GM18909 (cell line): ENCODE measurements around the gene NLRP3.
"Not testable (repeated sequence)": the region's sequence is repeated elsewhere in the genome, so short reads cannot be mapped to it uniquely, and the experiment has no call there.

Experiments
- ATAC-seq: cut with Tn5 transposase; IDR thresholded peaks from one replicate; pipeline ENCODE4 v1.9.1; 2021; ENCODE audit warnings: mild to moderate bottlenecking; ENCODE audit not compliant: unreplicated experiment, poor library complexity

Gene NLRP3

DNA sequence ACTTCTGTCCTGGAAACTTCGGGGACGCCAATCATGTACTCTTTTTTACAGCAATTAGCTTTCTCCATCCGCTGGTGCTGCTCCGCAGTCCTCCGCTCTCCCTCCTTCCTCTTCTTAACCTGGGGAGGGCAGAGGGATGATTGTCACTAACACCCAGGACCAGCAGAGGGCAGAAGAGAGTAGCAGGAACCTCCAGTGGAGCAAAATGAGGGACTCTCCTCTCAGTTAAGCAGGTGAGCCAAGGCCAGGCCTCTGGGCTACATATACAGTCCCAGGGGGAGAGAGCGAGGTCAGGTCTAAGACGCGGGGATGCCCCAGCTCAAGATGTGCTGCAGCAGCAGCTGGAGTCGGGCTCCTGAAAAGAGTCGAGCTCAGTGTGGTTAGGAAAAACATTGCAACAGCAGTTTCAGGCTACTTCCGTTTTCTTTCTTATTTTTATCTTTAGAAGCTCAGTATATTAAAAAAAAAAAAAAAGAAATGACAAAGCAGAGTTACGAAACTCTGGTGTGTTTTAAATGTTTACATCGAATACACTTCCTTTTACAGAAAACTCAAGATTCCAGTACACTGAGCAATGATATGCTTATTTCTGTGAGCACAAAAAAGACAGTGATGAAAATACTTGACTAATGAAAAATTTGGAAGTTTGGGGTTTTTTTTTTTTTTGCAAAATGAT lies 25.7 kb upstream of the NLRP3 start:
- peak; percentile 100 for ATAC-seq

DNA sequence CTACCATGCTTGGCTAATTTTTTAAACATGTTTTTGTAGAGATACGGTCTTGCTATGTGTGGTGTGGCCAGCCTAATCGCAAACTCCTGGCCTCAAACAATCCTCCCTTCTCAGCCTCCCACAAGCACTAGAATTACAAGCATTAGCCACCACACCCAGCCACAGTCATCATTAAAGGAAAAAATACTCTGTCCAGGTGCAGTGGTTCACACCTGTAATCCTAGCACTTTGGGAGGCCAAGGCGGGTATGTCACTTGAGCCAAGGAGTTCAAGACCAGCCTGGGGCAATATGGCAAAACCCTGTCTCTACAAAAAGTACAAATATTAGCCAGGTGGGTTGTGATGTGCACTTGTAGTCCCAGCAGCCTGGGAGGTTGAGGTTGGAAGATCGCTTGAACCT lies 25.0 kb upstream of the NLRP3 start:
- no peak for ATAC-seq

DNA sequence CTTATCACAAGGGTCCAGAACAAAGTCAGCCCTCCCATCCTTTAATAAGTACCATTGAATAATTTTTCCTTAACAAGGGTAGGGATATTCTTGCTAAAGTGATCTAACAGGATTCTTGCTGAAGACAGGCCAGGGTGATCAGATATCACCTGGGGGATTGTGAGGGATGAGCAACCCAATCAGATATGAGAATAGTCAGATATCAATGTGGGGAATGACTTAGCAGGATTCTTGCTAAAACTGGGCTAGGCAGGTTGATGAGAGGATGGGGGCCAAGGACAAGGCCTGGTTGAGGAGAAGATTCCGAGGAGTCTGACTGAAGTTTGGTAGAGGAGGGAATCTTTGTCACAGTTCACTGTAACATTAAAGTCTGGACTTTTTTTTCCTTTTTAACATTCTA lies 23.9 kb upstream of the NLRP3 start:
- no peak for ATAC-seq

DNA sequence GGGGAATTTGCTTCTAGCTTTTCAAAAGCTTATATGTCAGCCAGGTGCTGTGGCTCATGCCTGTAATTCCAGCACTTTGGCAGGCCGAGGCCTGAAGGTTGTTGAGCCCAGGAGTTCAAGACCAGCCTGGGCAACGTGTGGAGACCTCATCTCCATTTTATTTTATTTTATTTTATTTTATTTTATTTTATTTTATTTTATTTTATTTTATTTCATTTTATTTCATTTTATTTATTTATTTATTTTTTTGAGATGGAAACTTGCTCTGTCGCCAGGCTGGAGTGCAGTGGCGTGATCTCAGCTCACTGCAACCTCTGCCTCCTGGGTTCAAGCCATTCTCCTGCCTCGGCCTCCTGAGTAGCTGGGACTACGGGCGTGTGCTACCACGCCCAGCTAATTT lies 20.9 kb upstream of the NLRP3 start:
- not testable (repeated sequence) for ATAC-seq

DNA sequence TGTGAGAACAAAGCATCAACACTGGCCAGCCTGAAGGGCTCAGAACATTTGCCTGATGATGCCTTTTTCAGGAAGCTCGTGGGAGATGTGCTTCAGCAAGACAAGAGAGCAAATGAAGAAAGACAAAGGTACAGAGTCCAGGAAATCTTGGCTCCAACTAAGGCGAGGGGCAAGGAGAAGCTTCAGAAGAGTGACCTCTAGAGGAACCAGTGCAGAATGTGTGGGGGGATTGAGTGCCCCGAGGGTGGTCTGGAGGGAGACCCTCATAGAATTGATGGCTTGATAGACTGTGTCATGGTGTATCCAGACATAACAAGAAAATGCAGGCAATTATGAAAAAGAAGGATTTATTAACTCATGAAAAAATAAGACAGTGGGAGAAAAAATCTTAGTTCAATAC lies 15.3 kb upstream of the NLRP3 start:
- no peak for ATAC-seq

DNA sequence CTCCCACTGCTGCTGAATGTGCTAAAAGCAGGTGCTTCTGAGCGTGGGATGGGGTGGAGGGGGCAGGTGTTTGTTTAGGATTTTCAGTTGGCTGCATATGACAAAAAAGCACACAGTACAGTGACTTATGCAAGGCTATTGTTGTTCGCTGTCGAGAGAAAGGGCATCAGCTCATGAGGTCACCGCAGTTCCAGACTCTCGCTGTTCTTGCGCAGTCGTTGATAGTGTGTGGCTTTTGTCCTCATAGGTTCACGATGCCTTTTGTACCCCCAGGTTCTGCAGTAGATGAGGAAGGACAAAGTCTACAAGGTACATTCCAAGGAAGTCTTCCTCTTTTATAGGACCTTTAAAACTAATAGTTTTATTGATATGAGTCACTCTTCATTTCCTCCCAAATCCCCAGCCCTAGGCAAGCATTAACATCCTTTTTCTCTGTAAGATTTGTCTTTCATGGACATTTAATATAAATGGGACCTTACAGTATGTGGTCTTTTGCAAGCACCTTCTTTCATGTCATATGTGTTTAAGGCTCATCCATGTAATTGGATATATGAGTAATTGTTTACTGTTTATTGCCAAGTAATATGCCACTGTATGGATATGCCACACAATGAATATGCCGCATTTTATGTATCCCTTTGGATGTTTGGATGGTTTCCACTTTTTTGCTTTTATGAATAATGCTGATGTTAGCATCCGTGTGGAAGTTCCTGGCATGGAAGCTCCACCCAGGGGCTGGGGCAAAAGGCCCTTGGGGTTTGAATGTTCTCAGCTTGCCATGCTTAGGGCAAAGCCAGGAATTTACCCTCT lies 14.5 kb upstream of the NLRP3 start:
- no peak for ATAC-seq

DNA sequence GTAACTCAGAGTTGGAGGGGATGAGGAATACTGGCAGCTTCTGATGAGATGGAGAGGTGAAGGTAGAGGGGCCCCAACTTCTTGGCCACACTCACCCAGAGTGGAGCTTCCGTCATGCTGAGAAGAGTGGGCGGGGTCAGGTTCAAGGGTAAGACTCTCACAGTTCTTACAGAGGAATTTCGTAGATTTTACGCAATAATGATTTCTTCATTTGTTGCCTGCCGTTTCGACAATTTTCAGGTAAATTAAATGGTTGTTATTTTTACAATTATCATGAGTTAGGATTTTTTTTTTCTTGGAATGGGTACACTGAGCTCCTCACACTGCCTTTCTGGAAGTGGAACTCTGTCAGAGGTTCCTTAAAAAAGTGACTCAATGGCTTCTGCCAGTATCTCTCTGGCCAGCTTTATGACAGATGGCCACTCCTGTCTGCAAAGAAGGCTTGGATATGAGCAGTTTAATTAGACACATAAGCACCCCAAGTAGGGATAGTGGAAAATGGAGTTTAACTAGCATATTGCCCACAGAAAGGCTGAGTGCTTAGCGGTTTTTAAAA lies 13.8 kb upstream of the NLRP3 start:
- no peak for ATAC-seq

DNA sequence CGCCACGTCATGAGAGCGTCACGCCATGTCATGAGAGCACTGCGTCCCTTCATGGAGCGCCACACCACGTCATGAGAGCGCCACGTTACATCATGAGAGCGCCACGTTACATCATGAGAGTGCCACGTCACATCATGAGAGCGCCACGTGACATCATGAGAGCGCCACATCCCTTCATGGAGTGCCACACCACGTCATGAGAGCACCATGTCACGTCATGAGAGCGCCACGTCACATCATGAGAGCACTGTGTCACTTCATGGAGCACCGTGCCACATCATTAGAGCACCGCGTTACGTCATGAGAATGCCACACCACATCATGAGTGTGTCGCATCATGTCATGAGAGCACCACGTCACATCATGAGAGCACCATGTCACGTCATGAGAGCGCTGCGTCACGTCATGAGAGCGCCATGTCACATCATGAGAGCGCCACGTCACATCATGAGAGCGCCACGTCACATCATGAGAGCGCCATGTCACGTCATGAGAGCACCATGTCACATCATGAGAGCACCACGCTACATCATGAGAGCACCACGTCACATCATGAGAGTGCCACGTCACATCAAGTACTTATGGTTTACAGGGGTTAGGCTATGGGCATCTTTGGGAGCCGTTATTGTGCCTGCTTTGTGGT lies 9.8 kb upstream of the NLRP3 start:
- ATAC-seq: no peak

DNA sequence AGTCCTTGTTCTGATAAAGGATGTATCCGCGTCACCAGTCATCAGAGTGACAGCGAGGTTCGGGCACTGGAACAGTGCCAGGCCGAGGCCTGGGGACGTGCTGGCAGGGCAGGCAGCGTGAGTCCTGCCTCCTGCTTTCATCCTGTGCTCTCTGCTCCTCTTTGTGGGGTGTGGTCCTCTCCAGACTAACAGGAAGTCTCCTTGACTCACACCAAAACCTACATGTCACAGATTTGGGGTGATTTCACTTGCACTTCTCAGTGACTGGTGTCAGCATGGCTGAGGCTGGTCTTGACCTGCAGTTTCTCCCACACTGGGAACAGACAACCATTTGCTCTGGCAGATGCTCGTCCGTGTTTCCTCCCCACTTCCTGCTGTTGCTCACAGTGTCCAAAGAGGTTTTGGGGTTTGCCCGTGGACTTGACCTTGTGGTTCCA lies 8.8 kb upstream of the NLRP3 start:
- peak; percentile 84 for ATAC-seq

DNA sequence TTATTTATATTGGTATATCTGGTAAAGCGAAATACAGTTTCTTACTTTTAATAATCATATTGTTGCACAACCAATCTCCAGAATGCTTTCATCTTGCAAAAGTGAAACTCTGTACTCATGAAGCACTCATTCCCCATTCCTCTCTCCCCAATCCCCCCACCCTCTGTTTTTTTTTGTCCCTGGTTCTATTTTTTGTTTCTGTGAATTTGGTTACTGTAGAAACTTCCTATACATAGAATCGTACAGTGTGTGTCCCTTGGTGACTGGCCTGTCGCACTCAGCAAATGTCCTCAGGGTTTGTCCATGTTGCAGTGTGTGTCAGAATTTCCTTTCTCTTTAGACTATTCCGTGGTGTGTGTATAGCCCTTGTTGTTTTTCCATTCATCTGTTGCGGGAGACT lies 7.9 kb upstream of the NLRP3 start:
- no peak for ATAC-seq

DNA sequence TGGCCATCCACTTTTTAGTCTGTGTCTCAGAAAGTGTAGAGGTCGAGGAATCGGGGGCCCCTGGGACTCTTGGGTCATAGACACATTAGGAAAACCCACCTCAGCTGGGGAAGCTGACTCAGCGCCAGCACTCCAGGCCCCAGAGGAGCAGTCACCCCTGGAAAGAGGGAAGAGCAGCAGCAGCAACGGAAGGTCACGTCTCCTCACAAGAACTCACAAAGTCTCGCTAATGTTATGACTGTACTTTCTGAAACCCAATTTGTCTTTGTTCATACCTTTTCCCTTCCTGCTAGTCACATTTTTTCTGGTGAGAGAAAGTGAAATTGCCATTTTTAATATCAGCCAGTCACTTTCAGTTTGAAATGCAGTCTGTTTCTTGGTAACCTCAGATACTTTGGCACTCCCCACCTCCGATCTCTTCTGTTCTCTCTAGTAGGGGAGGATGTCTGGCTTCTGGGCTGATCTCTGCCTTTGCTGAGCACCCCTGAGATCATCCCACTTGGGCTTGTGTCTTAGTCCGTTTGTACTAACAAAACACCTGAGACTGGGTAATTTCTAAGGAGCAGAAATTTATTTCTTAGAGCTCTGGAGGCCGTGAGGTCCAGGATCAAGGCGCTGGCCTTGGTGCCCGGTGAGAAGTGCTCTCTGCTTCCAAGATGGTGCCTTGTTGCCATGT lies 6.0 kb upstream of the NLRP3 start:
- peak; percentile 83 for ATAC-seq

DNA sequence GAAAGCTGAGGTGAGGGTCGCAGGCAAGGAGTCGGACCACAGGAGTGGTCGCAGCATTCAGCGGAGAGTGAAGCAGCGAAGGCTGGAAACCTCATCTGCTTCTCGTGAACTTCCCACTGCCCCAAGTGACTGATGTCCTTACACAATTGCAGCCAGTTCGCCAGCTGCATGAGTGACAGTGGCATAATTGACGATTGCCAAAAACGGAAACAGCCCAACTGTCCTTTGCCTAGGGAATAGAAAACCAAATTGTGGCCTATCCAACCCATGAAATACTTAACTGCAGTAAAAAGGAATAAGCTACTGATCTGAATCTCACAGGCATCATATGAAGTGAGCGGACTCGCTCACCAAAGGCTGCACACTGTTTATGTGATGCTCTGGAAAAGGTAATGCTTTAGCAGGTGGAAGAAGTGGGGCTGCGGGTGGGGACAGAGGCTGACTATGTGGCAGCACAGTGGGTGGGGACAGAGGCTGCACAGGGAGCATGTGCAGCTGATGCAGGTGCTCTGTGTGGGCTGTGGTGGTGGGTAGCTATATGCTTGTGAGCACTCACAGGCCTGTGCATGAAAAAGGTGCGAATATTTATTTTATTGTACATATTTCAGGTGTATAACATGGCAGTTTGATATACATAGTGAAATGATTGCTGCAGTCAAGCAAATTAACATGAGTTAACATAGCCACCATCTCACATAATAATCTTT lies 4.2 kb upstream of the NLRP3 start:
- ATAC-seq: no peak

DNA sequence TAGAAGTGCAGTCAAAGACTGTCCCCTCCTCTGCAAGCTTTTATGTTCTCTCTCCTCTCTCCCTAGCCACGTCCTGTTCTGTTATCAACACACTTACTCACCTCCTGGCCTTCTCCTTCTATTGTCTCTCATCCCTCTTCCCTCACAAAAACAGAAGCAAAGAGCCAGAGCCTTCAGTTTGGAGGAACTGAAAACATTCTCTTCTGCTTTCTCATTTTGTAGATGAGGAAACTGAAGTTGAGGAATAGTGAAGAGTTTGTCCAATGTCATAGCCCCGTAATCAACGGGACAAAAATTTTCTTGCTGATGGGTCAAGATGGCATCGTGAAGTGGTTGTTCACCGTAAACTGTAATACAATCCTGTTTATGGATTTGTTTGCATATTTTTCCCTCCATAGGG lies 1.9 kb downstream of the NLRP3 start:
- ATAC-seq: no peak

DNA sequence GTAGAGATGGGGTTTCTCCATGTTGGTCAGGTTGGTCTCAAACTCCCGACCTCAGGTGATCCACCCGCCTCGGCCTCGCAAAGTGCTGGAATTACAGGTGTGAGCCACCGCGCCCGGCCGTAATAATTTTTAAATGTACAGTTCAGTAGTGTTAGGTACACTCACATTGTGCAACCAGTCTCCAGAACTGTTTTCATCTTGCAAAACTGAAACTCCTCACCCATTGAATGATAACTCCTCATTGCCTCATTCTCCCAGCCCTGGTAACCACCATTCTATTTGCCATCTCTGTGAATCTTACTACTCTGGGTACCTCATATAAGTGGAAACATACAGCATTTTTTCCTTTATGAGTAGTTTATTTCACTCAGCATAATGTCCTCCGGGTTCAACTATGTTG lies 3.4 kb downstream of the NLRP3 start:
- no peak for ATAC-seq

DNA sequence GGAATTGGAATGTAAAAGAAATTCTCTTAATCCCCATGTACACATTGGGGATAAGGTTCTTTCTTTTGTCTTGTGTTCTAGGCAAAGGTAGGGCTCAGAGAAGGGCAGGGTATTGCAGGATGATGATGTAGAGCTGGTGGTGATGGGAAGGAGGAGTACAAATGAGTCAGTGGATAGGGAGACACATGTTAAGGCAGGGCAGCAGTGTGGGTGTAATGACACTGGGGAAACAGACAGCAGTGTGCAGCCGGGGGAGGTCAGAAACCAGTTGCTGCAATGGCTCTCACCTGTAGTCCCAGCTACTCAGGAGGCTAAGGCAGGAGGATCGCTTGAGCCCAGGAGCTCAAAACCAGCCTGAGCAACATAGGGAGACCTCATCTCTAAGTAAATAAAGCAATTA lies 5.1 kb downstream of the NLRP3 start:
- no peak for ATAC-seq

DNA sequence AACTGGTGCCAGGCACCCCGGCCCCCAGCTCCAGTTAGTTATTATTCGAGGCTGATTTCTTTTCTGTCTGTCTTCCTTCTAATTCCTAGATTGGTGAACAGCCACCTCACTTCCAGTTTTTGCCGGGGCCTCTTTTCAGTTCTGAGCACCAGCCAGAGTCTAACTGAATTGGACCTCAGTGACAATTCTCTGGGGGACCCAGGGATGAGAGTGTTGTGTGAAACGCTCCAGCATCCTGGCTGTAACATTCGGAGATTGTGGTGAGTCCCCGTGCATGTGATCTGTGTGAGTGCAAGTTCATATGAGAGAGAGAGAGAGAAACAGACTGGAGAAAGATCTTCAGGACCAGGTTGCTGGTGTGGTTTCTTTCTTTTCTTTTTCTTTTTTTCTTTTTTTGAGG lies 13.5 kb downstream of the NLRP3 start:
- no peak for ATAC-seq

DNA sequence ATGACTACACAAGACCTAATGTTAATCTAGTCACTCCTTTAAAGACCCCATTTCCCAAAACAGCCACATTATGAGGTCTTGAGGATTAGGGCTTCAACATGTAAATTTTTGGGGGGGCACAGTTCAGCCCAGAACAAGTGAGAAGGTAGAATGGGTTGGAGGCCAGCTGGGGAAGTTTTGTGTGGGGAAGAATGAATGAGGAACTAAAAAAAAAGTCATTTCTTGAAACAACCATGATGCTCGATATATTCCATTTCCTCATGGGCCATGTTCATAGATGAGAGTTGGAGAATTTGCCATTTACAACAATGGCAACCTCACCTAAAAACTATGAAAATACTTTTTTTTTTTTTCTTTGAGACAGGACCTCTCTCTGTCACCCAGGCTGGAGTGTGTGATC lies 14.5 kb downstream of the NLRP3 start:
- no peak for ATAC-seq

DNA sequence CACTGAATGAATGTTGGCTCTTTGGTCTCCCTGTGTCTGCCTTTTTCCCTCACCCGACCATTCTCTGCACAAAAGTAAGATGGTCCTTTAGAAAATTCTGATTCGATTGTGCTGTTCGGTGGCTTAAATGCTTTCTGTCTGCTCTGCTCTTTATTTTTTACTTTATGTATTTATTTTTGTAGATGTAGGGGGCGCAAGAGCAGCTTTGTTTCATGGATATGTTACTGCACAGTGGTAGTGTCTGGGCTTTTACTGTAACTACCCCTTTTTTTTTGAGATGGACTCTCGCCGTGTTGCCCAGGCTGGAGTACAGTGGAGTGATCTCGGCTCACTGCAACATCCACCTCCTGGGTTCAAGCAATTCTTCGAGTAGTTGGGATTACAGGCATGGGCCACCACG lies 15.7 kb downstream of the NLRP3 start:
- ATAC-seq: no peak

DNA sequence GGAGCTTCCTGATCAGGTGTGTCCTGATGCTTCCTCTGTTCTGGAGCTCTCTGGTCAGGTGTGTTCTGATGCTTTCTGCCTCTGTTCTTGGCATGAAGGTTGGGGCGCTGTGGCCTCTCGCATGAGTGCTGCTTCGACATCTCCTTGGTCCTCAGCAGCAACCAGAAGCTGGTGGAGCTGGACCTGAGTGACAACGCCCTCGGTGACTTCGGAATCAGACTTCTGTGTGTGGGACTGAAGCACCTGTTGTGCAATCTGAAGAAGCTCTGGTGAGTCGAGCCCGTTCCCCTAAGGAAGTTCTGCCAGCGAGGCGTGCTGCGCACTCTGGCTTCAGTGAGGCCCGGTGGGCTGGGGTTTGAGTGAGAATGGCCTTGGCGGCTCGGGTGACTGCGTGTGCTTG lies 18.0 kb downstream of the NLRP3 start:
- ATAC-seq: no peak
